Measurements from ENCODE around the gene DGLUCY.

The DGLUCY gene

DNA sequence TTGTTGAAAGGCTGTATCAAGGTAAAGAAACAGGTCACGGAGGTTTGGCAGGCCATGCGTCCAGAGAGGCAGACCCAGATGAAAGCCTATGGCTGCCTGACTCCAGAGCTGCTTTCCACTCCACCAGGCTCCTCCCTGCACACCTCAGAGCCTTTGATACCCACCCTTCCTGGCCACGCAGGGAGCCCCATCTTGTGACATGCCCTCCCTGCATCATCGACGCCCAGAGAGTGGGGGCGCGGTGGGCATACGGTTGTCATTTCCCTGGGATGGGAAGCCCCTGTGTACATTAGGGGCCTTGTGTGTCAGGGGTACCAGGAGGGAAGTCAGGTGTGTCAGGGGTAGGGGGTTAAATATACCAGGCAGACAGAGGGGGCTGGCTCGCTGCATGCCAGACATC, 160.9 kb downstream of the DGLUCY start:
- TF ChIP-seq, protein P1, sequence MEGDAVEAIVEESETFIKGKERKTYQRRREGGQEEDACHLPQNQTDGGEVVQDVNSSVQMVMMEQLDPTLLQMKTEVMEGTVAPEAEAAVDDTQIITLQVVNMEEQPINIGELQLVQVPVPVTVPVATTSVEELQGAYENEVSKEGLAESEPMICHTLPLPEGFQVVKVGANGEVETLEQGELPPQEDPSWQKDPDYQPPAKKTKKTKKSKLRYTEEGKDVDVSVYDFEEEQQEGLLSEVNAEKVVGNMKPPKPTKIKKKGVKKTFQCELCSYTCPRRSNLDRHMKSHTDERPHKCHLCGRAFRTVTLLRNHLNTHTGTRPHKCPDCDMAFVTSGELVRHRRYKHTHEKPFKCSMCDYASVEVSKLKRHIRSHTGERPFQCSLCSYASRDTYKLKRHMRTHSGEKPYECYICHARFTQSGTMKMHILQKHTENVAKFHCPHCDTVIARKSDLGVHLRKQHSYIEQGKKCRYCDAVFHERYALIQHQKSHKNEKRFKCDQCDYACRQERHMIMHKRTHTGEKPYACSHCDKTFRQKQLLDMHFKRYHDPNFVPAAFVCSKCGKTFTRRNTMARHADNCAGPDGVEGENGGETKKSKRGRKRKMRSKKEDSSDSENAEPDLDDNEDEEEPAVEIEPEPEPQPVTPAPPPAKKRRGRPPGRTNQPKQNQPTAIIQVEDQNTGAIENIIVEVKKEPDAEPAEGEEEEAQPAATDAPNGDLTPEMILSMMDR (IDR thresholded peaks at IDR 0.05): no peak
- no peak for DNase-seq (ENCODE audit: low spot score)
- Histone ChIP-seq H3K4me3 (no peak overlapping the region), H3K27ac (no peak overlapping the region)

Data from coronary artery (tissue), 2 donors.